Muscle of back (tissue), 11 donors: ENCODE results near the gene CNTN6. TPM values are rescaled to one million over a fixed set of nuclear protein-coding genes. Genes with fewer than 3 reads are reported as not detected.

Source experiments
- DNase-seq, 3 donors: peaks; one replicate each; pipeline versions ENCODE4 v3.0.0 to v3.0.0-alpha.2; 2013
- polyA plus RNA-seq, 10 donors: library from polyadenylated mRNA; unstranded; fragments of 120-200 nt; gene quantifications; one replicate each; pipeline ENCODE4 v1.2.1, GENCODE V29; 2013; ENCODE audit not compliant: insufficient read length in 10 of 10

CNTN6 gene
- polyA plus RNA-seq, 10 donors: 0.90 to 2.3 (median 1.3) TPM

- peak in 1 of 3 donors; percentile 2 for DNase-seq
These were observed 79.8 kb downstream of the CNTN6 start for GRCh38 chr3:1172644-1173043.

- DNase-seq: no peak
These were observed 86.3 kb downstream of the CNTN6 start for GRCh38 chr3:1179146-1179545.

GRCh38 chr3:1183320-1184048 lies 90.7 kb downstream of the CNTN6 start:
- peak; percentile 13 to 86 (median 46) for DNase-seq

- DNase-seq: peak in 1 of 3 donors; percentile 46
These were observed 97.7 kb downstream of the CNTN6 start for GRCh38 chr3:1190569-1190968.

- DNase-seq: peak in 1 of 3 donors; percentile 41
These were observed 98.2 kb downstream of the CNTN6 start for GRCh38 chr3:1191026-1191425.

GRCh38 chr3:1195947-1196346 lies 103.1 kb downstream of the CNTN6 start:
- peak in 1 of 3 donors; percentile 76 for DNase-seq

- DNase-seq: no peak
These were observed 104.2 kb downstream of the CNTN6 start for GRCh38 chr3:1197051-1197450.

- DNase-seq: peak in 1 of 3 donors; percentile 10
These were observed 107.5 kb downstream of the CNTN6 start for GRCh38 chr3:1200371-1200770.

- DNase-seq: peak in 1 of 3 donors; percentile 18
These were observed 115.1 kb downstream of the CNTN6 start for GRCh38 chr3:1207904-1208303.

GRCh38 chr3:1214933-1215332 lies 122.1 kb downstream of the CNTN6 start:
- DNase-seq: peak in 1 of 3 donors; percentile 70

- DNase-seq: peak in 1 of 3 donors; percentile 13
These were observed 124.0 kb downstream of the CNTN6 start for GRCh38 chr3:1216856-1217255.

GRCh38 chr3:1227111-1227510 lies 134.3 kb downstream of the CNTN6 start:
- no peak for DNase-seq

GRCh38 chr3:1228289-1228688 lies 135.5 kb downstream of the CNTN6 start:
- DNase-seq: no peak

GRCh38 chr3:1230920-1231319 lies 138.1 kb downstream of the CNTN6 start:
- DNase-seq: no peak

- no peak for DNase-seq
These were observed 139.5 kb downstream of the CNTN6 start for GRCh38 chr3:1232276-1232675.

- DNase-seq: no peak
These were observed 142.8 kb downstream of the CNTN6 start for GRCh38 chr3:1235526-1236120.

GRCh38 chr3:1251282-1252060 lies 158.6 kb downstream of the CNTN6 start:
- DNase-seq: peak in 2 of 3 donors; percentile 5 to 9

GRCh38 chr3:1252061-1252430 lies 159.2 kb downstream of the CNTN6 start:
- DNase-seq: no peak

- no peak for DNase-seq
These were observed 169.4 kb downstream of the CNTN6 start for GRCh38 chr3:1262246-1262645.

- no peak for DNase-seq
These were observed 170.3 kb downstream of the CNTN6 start for GRCh38 chr3:1263121-1263520.

GRCh38 chr3:1269808-1270207 lies 177.0 kb downstream of the CNTN6 start:
- DNase-seq: no peak

GRCh38 chr3:1272546-1273265 lies 179.9 kb downstream of the CNTN6 start:
- DNase-seq: no peak
